Activated gamma-delta T cell (primary cell): ENCODE results near the gene PARD3B.

ENCODE experiments used
- DNase-seq: peaks from one replicate; lab custom pipeline; 2025; lab: John Stamatoyannopoulos, UW

PARD3B gene

GRCh38 chr2:205390866-205391265 lies 845.6 kb downstream of the PARD3B start:
- no peak for DNase-seq

DNA sequence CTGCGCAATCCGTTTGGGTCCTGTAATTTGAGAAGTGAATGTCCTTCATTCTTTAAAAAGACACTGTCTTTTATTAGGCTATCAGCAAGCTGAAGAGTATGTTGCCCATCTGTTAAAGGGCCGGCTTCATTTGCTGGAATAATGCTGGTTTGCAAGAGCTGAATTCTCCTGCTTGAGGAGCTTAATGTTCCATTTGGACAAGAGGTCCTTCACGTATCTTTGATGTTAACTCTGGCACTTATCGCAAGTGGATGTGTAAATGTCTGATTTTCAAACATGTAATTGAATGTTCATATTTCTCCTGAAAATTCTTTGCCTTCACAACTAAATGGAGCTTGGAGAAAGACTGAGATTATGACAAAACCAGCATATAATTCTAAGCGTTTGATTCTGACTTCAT lies 856.2 kb downstream of the PARD3B start:
- no peak for DNase-seq

DNA sequence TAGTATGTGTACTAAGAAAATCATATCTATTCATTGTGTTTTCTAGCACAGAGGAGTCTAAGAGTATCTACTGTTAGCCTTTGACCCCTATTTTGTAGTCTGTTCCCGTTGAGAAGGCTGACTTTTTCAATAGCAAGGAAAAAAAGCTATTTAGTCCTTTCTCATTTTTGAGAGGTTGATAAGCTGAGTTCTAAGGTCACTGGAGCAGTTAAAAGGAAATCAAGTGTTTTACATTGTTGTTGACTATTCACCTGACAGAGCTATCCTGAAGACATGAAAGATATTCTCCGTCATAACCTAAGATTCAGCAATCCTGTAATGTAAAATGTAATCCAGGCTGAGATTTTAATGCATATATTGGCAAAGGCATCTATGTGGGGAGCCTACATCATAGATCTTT lies 856.7 kb downstream of the PARD3B start:
- DNase-seq = no peak

DNA sequence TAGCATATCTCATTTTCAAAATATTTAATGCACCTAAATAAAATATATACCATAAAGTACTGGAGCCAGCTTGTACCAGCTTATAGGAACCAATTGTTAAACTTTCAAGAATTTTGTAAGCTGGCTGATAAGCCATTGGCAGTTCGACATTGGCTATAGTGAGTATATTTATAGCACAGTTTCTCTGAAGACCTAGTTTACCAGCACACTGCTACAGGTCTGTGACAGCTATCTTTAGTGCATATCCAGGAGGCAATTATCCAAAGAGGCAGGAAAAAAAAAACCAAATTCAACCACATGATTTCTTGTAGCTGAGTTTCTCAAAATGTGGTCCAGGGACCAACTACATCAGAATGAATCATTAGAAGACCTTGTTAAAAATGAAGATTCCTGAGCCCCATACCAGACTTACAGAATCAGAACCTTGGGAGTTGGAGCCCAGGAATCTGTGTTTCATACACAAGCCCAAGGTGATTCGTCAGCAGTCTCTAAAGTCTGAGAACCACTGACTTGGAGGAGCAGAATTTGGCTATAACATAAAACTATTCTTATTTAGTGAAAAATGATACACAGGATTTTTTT lies 858.1 kb downstream of the PARD3B start:
- no peak for DNase-seq

- no peak for DNase-seq
Measured at GRCh38 chr2:205405194-205405593, 859.9 kb downstream of the PARD3B start.

DNA sequence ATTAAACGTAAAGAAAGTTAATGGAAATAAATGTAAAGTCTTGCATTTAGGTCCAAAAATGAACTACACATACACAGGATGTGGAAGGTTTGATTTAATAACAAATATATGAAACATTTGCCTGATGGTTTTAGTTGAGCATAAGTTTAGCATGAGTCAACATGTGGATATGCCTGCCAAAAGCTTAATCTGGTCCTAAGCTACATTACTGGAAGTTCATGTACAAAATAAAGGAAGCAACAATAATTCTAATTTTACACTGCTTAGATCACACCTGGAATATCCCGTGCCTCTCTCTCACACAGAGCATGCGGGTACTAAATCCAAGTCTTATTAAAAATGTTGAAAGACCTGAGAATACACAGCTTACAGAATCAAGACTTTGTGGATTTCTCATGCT lies 860.5 kb downstream of the PARD3B start:
- no peak for DNase-seq

DNA sequence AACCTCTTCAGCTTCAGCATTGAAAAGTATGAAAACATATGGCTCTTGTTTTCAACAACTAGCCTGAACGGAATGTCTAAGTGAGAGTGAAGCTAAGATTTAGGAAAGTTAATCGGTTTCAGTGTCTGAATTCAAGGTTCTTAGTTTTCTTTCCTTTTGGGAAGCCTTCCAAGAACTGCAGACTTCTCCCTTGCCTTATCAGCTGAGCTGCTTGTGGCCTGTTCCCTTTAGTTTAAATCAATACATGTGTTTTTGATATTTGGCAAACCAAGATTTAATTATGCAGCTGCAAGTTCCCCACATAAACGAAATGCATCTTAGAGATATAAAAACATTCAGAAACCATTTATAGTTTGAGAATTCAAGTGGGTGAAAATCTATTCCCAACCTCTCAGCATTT lies 862.7 kb downstream of the PARD3B start:
- DNase-seq = no peak

- no peak for DNase-seq
Measured at GRCh38 chr2:205408696-205409095, 863.4 kb downstream of the PARD3B start.

- DNase-seq = no peak
Measured at GRCh38 chr2:205409411-205409810, 864.1 kb downstream of the PARD3B start.

DNA sequence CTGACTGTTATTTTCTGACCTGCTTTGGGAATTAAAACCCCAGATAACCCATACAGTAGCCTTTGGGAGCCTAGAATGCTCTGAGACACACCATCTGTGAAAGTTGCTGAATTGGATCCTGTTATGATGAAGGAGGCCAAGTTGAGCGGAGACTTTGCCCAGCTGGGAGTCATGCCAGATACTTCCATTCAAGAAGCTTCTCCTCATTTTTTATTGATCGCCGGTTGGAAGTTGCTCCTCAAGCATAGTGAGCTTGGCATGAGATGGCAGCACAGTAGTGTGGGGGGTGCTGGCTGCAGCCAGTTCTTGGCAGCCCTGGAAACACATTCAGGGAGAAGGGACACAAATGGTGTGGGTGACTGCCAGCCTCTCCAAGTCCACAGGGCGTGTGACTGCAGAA lies 866.3 kb downstream of the PARD3B start:
- no peak for DNase-seq

GRCh38 chr2:205424326-205424725 lies 879.1 kb downstream of the PARD3B start:
- no peak for DNase-seq

DNA sequence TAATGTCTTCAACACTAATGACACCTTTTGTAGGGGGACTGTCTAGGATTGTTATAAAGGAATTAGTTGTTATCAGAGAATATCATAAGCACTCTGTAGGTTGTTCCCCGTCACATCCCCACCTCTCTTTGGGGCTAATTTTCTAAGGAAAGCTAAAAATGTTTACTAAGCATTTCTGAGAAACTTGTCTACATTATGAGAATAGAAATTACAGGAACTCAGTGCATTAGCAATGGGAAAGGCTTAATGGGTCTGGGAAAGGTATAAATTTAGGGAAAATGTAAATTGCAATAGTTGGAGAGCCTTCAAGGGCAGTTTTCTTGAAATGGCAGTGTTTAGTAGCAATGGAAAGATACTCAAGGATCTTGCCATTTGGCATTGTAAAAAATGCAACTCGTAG lies 879.8 kb downstream of the PARD3B start:
- no peak for DNase-seq

DNA sequence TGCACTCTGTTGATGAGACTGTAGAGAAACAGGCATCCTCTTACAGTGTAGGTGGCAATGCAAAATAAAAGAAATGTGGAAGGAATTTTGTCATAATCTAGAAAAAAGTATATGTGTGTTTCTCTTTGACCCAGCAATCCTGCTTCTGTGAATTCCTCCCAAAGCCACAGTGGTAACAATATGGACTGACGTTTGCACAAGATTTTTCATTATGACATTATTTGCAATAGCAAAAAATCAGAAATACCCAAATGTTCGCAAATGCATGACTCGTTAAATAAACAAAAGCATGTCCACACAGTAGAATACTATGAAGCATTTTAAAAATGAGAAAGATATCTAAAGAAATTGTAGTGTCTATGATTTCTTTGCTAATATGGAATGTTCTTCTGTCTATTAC lies 881.8 kb downstream of the PARD3B start:
- no peak for DNase-seq

GRCh38 chr2:205428811-205429210 lies 883.5 kb downstream of the PARD3B start:
- DNase-seq = no peak

DNA sequence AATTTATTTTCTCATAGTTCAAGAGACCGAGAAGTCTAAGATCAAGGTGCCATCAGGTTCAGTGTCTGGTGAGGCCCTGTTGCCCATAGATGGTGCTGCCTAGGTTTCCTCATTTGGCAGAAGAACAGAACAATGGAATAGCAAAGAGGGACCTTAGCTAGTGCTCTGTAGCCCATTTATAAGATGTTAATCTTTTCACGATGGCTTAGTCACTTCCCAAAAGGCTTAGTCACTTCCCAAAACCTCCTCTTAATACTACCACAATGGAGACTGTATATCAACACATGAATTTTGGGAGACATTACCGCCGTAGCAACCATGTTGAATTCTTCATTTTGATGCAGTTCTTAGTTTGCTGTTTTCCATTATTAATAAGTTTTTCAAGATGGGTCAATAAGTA lies 890.7 kb downstream of the PARD3B start:
- DNase-seq = no peak

DNA sequence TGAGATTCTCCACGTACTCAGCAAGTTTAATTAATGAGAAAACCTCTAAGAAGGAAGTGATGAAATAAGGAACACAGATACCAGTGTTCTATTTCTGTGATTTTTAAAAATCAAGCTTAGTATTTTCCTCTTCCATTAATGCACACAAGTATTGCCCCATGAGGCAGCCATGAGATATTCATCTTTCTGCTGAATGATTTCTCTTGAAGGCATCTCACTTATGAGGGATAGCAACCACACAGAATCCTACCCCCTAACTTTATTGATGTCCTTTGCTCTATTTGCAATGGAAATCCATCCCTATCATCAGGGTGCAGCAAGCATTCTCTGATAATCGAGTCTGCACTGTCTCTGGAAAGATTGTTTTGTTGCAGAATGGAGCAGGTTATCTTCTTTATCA lies 893.0 kb downstream of the PARD3B start:
- no peak for DNase-seq

GRCh38 chr2:205439621-205440020 lies 894.3 kb downstream of the PARD3B start:
- no peak for DNase-seq

DNA sequence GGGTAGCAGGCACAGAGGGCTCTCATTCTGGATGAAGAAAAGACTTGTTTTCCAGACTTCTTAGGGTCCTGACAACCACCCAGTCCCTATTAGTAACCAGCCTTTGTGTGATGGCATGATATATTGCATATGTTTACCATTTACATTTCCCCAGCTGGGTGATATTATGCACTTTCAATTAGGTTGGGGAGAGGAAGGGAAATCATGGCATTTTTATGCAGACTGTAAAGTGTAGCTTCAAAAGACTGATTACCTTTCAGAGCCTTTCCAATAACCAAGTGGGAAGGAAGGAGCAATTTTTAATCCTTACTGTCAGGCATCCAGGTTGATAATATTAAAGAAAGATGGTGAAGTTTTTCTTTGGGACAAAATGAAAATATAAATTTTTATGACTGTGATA lies 896.2 kb downstream of the PARD3B start:
- no peak for DNase-seq

- DNase-seq = no peak
Measured at GRCh38 chr2:205448189-205448588, 902.9 kb downstream of the PARD3B start.

DNA sequence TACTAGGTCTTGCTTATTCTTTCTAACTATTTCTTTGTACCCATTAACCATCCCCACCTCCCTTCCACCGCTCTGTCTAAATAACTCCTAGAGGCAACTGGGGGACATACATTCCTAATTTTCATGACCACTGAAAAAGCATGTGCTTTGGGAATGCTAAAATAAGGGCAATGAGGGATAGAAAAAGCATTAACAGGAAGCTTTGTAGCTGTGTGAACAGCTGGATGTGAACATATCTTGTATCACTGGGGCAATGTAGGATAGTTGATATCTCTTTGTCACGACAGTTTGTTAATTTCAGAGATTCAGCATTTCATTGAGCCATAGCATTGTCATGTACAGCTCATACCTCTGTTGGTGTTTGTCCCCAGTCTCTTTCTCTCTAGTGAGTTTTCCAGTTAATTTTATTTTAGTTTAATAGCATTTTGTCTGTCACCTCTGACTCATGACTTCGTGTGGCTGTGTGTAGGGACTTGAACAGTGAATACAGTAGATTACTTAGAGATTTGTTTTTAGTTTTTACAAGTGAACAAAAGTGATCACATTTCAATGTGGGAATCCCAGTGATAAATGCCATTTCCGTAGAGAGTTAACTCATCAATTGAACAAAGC lies 906.7 kb downstream of the PARD3B start:
- DNase-seq = no peak

DNA sequence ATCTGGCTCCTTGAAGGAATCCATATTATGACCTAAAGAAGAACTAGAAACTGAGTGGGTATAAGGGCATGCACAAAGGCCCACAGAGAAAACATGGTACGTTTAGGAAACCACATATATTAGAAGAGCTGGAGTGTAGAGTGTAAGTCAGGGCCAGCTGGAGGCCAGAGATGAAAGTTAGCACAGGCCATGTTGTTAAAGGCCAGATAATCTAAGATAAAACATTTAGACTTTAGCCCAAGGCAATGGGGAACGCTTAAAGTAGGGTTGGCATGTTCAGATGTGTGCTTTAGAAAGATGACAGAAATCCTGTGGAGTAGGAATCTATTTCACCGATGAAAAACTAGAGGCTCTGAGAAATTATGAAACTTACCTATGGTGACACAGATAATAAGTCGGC lies 907.9 kb downstream of the PARD3B start:
- no peak for DNase-seq

DNA sequence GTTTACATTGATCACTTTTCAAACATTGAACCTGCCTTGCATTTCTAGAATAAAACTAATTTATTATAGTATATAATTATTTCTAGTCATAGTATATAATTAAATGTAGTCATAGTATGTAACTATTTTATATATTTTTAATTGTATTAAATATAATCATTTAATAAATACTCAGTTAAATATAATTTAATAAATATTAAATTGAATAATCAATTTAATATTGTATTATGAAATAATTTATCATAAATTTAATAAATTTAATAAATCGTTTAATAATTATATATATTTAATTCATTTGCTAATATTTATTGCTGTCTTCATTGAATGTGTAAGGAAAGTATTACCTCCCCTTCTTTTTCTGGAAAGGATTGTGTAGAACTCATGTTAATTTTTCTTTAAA lies 911.4 kb downstream of the PARD3B start:
- no peak for DNase-seq

GRCh38 chr2:205460217-205460616 lies 914.9 kb downstream of the PARD3B start:
- DNase-seq = no peak

- no peak for DNase-seq
Measured at GRCh38 chr2:205461169-205461568, 915.9 kb downstream of the PARD3B start.
